Liver (tissue), 9 donors: ENCODE measurements around the gene DENND4A. TPM values are rescaled to one million over a fixed set of nuclear protein-coding genes. Genes with fewer than 3 reads are reported as not detected.
A peak's percentile ranks its signal among the peaks of the same experiment; 100 is the strongest.

Source experiments
- DNase-seq: peaks from one replicate; pipeline ENCODE4 v3.0.0-alpha.2; 2017; ENCODE audit warnings: low spot score
- H3K27ac ChIP-seq, 2 donors: one replicate each; pipeline ENCODE4 v1.7.0; 2013; ENCODE audit warnings: inconsistent platforms in 2 of 2, low read length in 2 of 2, control low read depth in 1 of 2, low read depth in 1 of 2, mild to moderate bottlenecking in 1 of 2
- H3K27me3 ChIP-seq, 4 donors: one replicate each; pipeline versions ENCODE4 v1.6.1 to v1.7.0; 2013; ENCODE audit warnings: low read length in 3 of 4, inconsistent platforms in 1 of 4, mild to moderate bottlenecking in 1 of 4, moderate library complexity in 1 of 4; ENCODE audit not compliant: control insufficient read depth in 4 of 4, insufficient read depth in 4 of 4
- H3K36me3 ChIP-seq, 4 donors: one replicate each; pipeline versions ENCODE4 v1.6.1 to v1.7.0; 2013; ENCODE audit warnings: low read length in 3 of 4, mild to moderate bottlenecking in 3 of 4, low read depth in 1 of 4, moderate library complexity in 1 of 4; ENCODE audit not compliant: control insufficient read depth in 4 of 4, insufficient read depth in 3 of 4
- H3K4me1 ChIP-seq, 4 donors: one replicate each; pipeline versions ENCODE4 v1.6.1 to v1.7.0; 2013; ENCODE audit warnings: low read length in 3 of 4, mild to moderate bottlenecking in 3 of 4, moderate library complexity in 1 of 4; ENCODE audit not compliant: control insufficient read depth in 4 of 4, insufficient read depth in 4 of 4
- H3K4me3 ChIP-seq, 3 donors: one replicate each; pipeline versions ENCODE4 v1.6.1 to v1.7.0; 2013; ENCODE audit warnings: low read length in 3 of 3, control low read depth in 1 of 3, low read depth in 1 of 3, mild to moderate bottlenecking in 1 of 3
- H3K9ac ChIP-seq, 2 donors: one replicate each; pipeline ENCODE4 v1.7.0; 2013; ENCODE audit warnings: low read length in 2 of 2, mild to moderate bottlenecking in 2 of 2, moderate library complexity in 2 of 2, control low read depth in 1 of 2, low read depth in 1 of 2
- H3K9me3 ChIP-seq, 4 donors: one replicate each; pipeline versions ENCODE4 v1.6.1 to v1.7.0; 2013; ENCODE audit warnings: low read length in 3 of 4; ENCODE audit not compliant: control insufficient read depth in 4 of 4
- EGR1 ChIP-seq, 2 donors: IDR thresholded peaks; 2 replicates each; pipeline ENCODE4 v1.6.1; 2016 to 2018; ENCODE audit warnings: antibody characterized with exemption in 2 of 2, low read depth in 2 of 2
- FOXA1 ChIP-seq: IDR thresholded peaks from 2 replicates; pipeline ENCODE4 v1.6.1; 2016; ENCODE audit warnings: antibody characterized with exemption
- FOXA2 ChIP-seq: IDR thresholded peaks from 2 replicates; pipeline ENCODE4 v1.6.1; 2016; ENCODE audit warnings: antibody characterized with exemption
- GABPA ChIP-seq, 2 donors: IDR thresholded peaks in 1 of 2; conservative IDR thresholded peaks in 1 of 2; 2 replicates each; pipeline ENCODE4 v1.6.1; 2016; ENCODE audit warnings: antibody characterized with exemption in 2 of 2, mild to moderate bottlenecking in 1 of 2, moderate library complexity in 1 of 2
- HNF4A ChIP-seq, 2 donors: conservative IDR thresholded peaks; 2 replicates each; pipeline ENCODE4 v1.6.1; 2016; ENCODE audit warnings: antibody characterized with exemption in 2 of 2, mild to moderate bottlenecking in 2 of 2
- HNF4G ChIP-seq: IDR thresholded peaks from 2 replicates; pipeline ENCODE4 v1.6.1; 2016; ENCODE audit warnings: antibody characterized with exemption
- JUND ChIP-seq, 2 donors: IDR thresholded peaks; 2 replicates each; pipeline ENCODE4 v1.6.1; 2016; ENCODE audit warnings: antibody characterized with exemption in 2 of 2
- NR2F2 ChIP-seq: IDR thresholded peaks from 2 replicates; pipeline ENCODE4 v1.6.1; 2016; ENCODE audit warnings: antibody characterized with exemption
- RAD21 ChIP-seq, 2 donors: IDR thresholded peaks; 2 replicates each; pipeline ENCODE4 v1.6.1; 2016; ENCODE audit warnings: antibody characterized with exemption in 2 of 2, mild to moderate bottlenecking in 2 of 2
- RXRA ChIP-seq, 2 donors: IDR thresholded peaks; 2 replicates each; pipeline ENCODE4 v1.6.1; 2017 to 2018; ENCODE audit warnings: antibody characterized with exemption in 2 of 2, mild to moderate bottlenecking in 1 of 2
- SP1 ChIP-seq: IDR thresholded peaks from 2 replicates; pipeline ENCODE4 v1.6.1; 2018; ENCODE audit warnings: antibody characterized with exemption, mild to moderate bottlenecking
- WGBS: extraction: QIAGEN DNeasy Blood & Tissue Kit; methylation state at CpG from one replicate; pipeline ENCODE4 v1.1.7; 2013; 5-methylcytosine and 5-hydroxymethylcytosine counted together
- polyA plus RNA-seq, 2 donors: library from polyadenylated mRNA; stranded (reverse) in 1 of 2; unstranded in 1 of 2; fragments of 200-250 nt in 1 of 2; fragments of >200 nt in 1 of 2; fragmentation: Nextera tagmentation in 1 of 2; extraction: Ambion mirVana in 1 of 2; gene quantifications; one replicate each; pipeline versions ENCODE4 v1.2.1 to v1.2.3, GENCODE V29; 2013 to 2015
- total RNA-seq, 2 donors: library from RNA; depleted of rRNA; stranded (reverse); fragments of >200 nt; gene quantifications; one replicate each; pipeline ENCODE4 v1.2.3, GENCODE V29; 2014
- TF ChIP-seq, protein P1 (sequence below): IDR thresholded peaks from 2 replicates; pipeline ENCODE4 v1.6.1; 2016; ENCODE audit warnings: antibody characterized with exemption
- TF ChIP-seq, protein P2 (sequence below): IDR thresholded peaks from 2 replicates; pipeline ENCODE4 v1.6.1; 2016; ENCODE audit warnings: antibody characterized with exemption
- TF ChIP-seq, protein P3 (sequence below): IDR thresholded peaks from 2 replicates; pipeline ENCODE4 v1.6.1; 2016; ENCODE audit warnings: antibody characterized with exemption
- TF ChIP-seq, protein P4 (sequence below): fragments of 150-350 bp; IDR thresholded peaks from 2 replicates; pipeline ENCODE4 v1.5.1; 2017; ENCODE audit warnings: improper control_type of control experiment, low read depth, low read length; ENCODE audit not compliant: missing input control
- donor health status: healthy.
- donor health status: healthy.
- donor health status: healthy.
- donor health status: healthy.
- donor health status: healthy.

The DENND4A gene
- total and polyA plus RNA-seq, 4 donors = 5.2 to 75.5 (median 23.9) TPM

DNA sequence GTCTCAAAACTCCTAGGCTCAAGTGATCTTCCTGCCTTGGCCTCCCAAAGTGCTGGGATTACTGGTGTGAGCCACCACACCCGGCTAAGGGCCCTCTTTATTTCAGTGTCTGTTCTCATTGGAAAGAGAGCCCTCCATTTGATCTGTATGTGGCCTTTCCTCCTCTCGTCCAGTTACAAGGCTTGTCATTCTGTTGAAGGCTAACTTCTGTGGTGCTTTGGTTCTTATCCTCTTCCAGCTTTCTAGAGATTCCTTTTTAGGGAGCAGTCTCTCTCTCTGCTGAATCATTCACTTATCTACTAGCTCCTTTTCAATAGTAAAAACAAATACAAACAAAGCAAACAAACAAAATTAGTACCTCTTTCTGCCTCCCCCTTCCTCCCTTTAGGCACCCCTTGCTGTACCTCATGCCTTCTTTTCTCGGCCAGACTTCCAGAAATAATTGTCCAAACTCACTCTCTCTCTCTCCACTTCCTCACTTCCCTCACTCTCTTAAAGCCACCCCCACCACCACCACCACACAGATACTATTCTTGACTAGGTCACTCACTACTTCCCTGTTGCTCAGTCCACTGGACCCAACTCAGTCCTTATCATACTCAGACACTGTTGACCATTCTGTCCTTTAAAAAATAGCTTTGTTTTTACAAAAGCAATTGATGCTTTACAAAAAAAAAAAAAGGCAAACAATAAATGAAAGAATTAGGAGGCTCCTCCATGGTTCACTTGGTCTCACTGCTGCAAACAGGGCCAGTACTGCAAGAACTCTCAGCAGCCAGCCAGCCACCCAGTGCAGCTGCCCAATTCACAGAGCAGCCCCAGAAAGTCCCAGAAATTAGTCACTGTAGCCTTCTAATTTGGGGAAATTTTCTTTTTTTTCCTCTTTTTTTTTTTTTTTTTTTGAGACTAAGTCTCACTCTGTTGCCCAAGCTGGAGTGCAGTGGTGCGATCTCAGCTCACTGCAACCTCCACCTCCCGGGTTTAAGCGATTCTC lies 45.5 kb upstream of the DENND4A start:
- no peak for DNase-seq
- no peak overlapping the region for H3K4me3 ChIP-seq
- no peak overlapping the region for H3K9ac ChIP-seq
- no peaks in the 10 kb centered on the region for H3K9me3 ChIP-seq
- no peaks in the 10 kb centered on the region for H3K27me3 ChIP-seq
- H3K4me1 ChIP-seq = peaks cover 9 to 24% (median 17%) of the 10 kb centered on the region in 4 donors
- H3K36me3 ChIP-seq = no peaks in the 10 kb centered on the region
- no peak overlapping the region for H3K27ac ChIP-seq
- TF ChIP-seq HNF4G (no peak), JUND (IDR thresholded peaks at IDR 0.05) (no peak), FOXA2 (no peak), HNF4A (conservative IDR thresholded peaks at IDR 0.05) (no peak), RXRA (IDR thresholded peaks at IDR 0.05) (no peak), EGR1 (IDR thresholded peaks at IDR 0.05; ENCODE audit: low read depth in 2 of 2) (no peak), NR2F2 (no peak), RAD21 (IDR thresholded peaks at IDR 0.05) (no peak), GABPA (IDR thresholded peaks at IDR 0.05 in 1 of 2, conservative IDR thresholded peaks at IDR 0.05 in 1 of 2) (no peak), FOXA1 (no peak), SP1 (no peak)
- TF ChIP-seq, protein P1, sequence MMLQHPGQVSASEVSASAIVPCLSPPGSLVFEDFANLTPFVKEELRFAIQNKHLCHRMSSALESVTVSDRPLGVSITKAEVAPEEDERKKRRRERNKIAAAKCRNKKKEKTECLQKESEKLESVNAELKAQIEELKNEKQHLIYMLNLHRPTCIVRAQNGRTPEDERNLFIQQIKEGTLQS = no peak
- TF ChIP-seq, protein P2, sequence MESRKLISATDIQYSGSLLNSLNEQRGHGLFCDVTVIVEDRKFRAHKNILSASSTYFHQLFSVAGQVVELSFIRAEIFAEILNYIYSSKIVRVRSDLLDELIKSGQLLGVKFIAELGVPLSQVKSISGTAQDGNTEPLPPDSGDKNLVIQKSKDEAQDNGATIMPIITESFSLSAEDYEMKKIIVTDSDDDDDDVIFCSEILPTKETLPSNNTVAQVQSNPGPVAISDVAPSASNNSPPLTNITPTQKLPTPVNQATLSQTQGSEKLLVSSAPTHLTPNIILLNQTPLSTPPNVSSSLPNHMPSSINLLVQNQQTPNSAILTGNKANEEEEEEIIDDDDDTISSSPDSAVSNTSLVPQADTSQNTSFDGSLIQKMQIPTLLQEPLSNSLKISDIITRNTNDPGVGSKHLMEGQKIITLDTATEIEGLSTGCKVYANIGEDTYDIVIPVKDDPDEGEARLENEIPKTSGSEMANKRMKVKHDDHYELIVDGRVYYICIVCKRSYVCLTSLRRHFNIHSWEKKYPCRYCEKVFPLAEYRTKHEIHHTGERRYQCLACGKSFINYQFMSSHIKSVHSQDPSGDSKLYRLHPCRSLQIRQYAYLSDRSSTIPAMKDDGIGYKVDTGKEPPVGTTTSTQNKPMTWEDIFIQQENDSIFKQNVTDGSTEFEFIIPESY = no peak
- TF ChIP-seq, protein P3, sequence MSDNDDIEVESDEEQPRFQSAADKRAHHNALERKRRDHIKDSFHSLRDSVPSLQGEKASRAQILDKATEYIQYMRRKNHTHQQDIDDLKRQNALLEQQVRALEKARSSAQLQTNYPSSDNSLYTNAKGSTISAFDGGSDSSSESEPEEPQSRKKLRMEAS = no peak
- WGBS = 86% methylated on average over 6 of the region's 6 CpGs

DNA sequence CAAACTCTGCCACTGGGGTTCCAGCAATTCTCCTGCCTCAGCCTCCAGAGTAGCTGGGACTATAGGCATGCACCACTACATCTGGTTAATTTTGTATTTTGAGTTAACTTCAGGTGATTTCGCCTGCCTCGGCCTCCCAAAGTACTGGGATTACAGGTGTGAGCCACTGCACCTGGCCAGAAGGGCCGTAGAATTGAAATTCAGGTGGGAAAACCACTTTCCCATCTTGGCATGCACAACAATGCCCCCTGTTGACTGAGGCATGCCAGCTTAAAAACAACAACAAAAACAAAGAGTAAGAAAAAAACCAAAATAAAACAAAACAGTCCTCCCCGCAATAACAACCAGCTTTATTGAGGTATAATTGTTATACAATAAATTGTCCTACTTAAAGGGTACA lies 44.6 kb upstream of the DENND4A start:
- H3K9me3 ChIP-seq = no peaks in the 10 kb centered on the region
- peaks cover 9 to 26% (median 22%) of the 10 kb centered on the region in 4 donors for H3K4me1 ChIP-seq
- no peaks in the 10 kb centered on the region for H3K27me3 ChIP-seq
- no peak overlapping the region for H3K9ac ChIP-seq
- H3K27ac ChIP-seq = no peak overlapping the region
- H3K4me3 ChIP-seq = no peak overlapping the region
- 91% methylated on average over 4 of the region's 4 CpGs for WGBS
- H3K36me3 ChIP-seq = no peaks in the 10 kb centered on the region
- TF ChIP-seq RAD21 (IDR thresholded peaks at IDR 0.05) (peak in 1 of 2 donors; percentile 18), JUND (IDR thresholded peaks at IDR 0.05) (no peak)
- DNase-seq = no peak

DNA sequence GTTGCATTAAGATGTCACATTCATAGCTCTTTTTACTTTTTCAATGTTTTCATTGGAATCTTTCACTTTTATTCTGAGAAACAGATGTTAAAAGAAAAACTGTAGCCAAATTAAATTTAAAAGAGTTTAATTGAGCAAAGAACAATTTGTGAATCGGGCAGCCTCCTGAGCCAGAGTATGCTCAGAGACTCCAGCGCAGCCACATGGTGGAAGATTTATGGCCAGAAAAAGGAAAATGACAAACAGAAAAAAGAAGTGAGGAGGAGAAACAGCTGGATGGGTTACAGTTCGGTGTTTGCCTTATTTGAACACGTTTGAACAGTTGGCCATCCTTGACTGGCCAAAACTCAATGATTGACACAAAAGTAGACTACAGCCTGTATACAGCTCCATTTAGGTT lies 43.4 kb upstream of the DENND4A start:
- no peaks in the 10 kb centered on the region for H3K27me3 ChIP-seq
- no peaks in the 10 kb centered on the region for H3K9me3 ChIP-seq
- no peak overlapping the region for H3K4me3 ChIP-seq
- no peak for DNase-seq
- no peak for TF ChIP-seq FOXA1
- no peak for TF ChIP-seq FOXA2
- TF ChIP-seq, protein P1 = no peak
- no peak for TF ChIP-seq RAD21 (IDR thresholded peaks at IDR 0.05)
- TF ChIP-seq, protein P3 = no peak
- TF ChIP-seq, protein P4, sequence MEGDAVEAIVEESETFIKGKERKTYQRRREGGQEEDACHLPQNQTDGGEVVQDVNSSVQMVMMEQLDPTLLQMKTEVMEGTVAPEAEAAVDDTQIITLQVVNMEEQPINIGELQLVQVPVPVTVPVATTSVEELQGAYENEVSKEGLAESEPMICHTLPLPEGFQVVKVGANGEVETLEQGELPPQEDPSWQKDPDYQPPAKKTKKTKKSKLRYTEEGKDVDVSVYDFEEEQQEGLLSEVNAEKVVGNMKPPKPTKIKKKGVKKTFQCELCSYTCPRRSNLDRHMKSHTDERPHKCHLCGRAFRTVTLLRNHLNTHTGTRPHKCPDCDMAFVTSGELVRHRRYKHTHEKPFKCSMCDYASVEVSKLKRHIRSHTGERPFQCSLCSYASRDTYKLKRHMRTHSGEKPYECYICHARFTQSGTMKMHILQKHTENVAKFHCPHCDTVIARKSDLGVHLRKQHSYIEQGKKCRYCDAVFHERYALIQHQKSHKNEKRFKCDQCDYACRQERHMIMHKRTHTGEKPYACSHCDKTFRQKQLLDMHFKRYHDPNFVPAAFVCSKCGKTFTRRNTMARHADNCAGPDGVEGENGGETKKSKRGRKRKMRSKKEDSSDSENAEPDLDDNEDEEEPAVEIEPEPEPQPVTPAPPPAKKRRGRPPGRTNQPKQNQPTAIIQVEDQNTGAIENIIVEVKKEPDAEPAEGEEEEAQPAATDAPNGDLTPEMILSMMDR = no peak
- no peak overlapping the region for H3K27ac ChIP-seq
- no peak overlapping the region for H3K9ac ChIP-seq
- 86% methylated on average over 4 of the region's 4 CpGs for WGBS
- H3K36me3 ChIP-seq = no peaks in the 10 kb centered on the region
- H3K4me1 ChIP-seq = peaks cover 11 to 27% (median 23%) of the 10 kb centered on the region in 4 donors
